ENCODE data around the gene ETS1.

Gene ETS1

GRCh38 chr11:128467610-128468041, 119.7 kb downstream of the ETS1 start:
- no peak for TF ChIP-seq USF1 (IDR thresholded peaks at IDR 0.05)

DNA sequence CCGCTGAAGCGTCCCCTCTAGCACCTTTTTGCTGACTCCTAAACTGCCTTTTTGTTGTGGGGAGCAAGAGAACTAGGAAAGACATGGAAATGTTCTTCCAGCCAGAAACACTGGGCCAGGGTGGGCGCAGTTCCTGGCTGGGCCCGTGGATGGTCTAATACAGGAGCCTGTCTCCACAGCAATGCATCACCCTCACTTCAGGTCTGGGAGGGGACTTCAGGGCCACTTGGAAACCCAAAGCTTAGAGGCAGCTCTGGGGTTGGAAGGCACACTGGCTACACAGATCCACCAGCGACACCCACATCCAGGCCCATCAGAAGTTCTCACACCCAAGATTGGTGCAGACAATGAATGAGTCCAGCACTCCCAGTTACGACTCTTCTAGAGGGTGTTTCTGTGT, 120.3 kb downstream of the ETS1 start:
- no peak for TF ChIP-seq TCF12 (IDR thresholded peaks at IDR 0.05; ENCODE audit: low read depth)
- TF ChIP-seq TEAD4 (IDR thresholded peaks at IDR 0.05), result no peak
- no peak for TF ChIP-seq USF1 (IDR thresholded peaks at IDR 0.05)
- no peak for TF ChIP-seq NFIC (IDR thresholded peaks at IDR 0.05)

- TF ChIP-seq TCF12 (IDR thresholded peaks at IDR 0.05; ENCODE audit: low read depth) (no peak), REST (IDR thresholded peaks at IDR 0.05; ENCODE audit: low read depth) (no peak), NFIC (IDR thresholded peaks at IDR 0.05) (no peak), EP300 (IDR thresholded peaks at IDR 0.05; ENCODE audit: borderline replicate concordance) (no peak), TEAD4 (IDR thresholded peaks at IDR 0.05) (no peak), USF1 (IDR thresholded peaks at IDR 0.05) (no peak)
- TF ChIP-seq, protein P1, sequence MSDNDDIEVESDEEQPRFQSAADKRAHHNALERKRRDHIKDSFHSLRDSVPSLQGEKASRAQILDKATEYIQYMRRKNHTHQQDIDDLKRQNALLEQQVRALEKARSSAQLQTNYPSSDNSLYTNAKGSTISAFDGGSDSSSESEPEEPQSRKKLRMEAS (IDR thresholded peaks at IDR 0.05), result no peak
Measured at GRCh38 chr11:128465946-128466705, 121.2 kb downstream of the ETS1 start.

DNA sequence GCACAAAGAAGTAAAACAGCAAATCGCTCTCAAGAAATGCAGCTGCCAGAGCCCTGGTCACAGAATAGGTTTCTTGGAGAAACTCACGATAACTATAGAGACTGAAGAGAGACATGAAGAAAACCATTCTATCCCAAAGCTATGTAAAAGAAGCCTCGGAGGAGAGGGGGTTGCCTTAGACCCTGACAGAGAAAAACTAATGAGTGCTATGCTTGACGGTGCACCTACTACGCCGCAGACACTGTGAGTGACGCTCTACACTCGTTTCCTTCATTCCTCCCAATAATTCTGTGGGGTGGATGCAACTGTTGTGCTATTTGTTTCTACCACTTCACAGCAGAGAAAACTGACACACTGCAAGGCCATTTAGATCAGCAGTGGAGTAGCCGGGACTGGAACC, 121.8 kb downstream of the ETS1 start:
- TF ChIP-seq CEBPB (IDR thresholded peaks at IDR 0.05), result no peak
- TF ChIP-seq, protein P1 (IDR thresholded peaks at IDR 0.05), result no peak
- no peak for TF ChIP-seq RAD21 (IDR thresholded peaks at IDR 0.05; ENCODE audit: low read depth)
- no peak for TF ChIP-seq ZBTB7A (IDR thresholded peaks at IDR 0.05; ENCODE audit: low read depth)
- no peak for TF ChIP-seq TCF12 (IDR thresholded peaks at IDR 0.05; ENCODE audit: low read depth)
- TF ChIP-seq YY1 (IDR thresholded peaks at IDR 0.05; ENCODE audit: low read depth), result no peak
- no peak for TF ChIP-seq CREB1 (IDR thresholded peaks at IDR 0.05; ENCODE audit: low read depth)
- TF ChIP-seq FOXM1 (IDR thresholded peaks at IDR 0.05; ENCODE audit: borderline replicate concordance, low read depth), result no peak
- TF ChIP-seq TAF1 (IDR thresholded peaks at IDR 0.05; ENCODE audit: low read depth), result no peak
- TF ChIP-seq REST (IDR thresholded peaks at IDR 0.05; ENCODE audit: low read depth), result no peak
- no peak for TF ChIP-seq NFIC (IDR thresholded peaks at IDR 0.05)
- no peak for TF ChIP-seq TEAD4 (IDR thresholded peaks at IDR 0.05)
- no peak for TF ChIP-seq EGR1 (IDR thresholded peaks at IDR 0.05)

DNA sequence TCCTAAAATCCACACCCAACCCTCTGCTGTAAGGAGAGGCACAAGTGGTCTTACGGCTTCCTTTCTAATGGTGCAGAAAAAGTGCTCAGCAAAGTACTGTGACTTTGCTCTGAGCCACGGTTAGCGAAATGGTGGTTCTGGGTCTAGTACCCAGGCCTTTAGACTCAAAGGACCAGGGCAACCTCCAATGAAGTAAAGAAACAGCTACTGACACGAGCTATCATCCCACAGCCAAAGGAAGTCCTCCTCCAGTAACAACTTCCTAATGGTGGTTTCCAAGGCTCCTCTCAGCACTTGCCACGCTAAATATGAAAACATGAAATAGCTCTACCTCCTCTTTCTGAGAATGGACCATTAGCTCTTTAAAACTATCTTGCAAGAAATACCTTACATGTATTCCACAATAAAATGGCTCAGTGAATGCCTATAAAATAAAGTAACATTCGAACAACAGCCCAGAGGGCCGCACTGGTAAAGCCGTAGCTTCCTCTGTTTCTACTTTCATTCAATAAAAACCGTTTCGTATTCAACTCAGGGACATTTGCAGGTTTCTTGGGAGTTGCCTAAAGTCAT, 122.4 kb downstream of the ETS1 start:
- TF ChIP-seq EGR1 (IDR thresholded peaks at IDR 0.05) (no peak), TEAD4 (IDR thresholded peaks at IDR 0.05) (no peak), CREB1 (IDR thresholded peaks at IDR 0.05; ENCODE audit: low read depth) (no peak), CEBPB (IDR thresholded peaks at IDR 0.05) (no peak), TCF12 (IDR thresholded peaks at IDR 0.05; ENCODE audit: low read depth) (no peak), YY1 (IDR thresholded peaks at IDR 0.05; ENCODE audit: low read depth) (no peak), NFIC (IDR thresholded peaks at IDR 0.05) (no peak)
- TF ChIP-seq, protein P1 (IDR thresholded peaks at IDR 0.05), result no peak

GRCh38 chr11:128463979-128464378, 123.4 kb downstream of the ETS1 start:
- TF ChIP-seq CREB1 (IDR thresholded peaks at IDR 0.05; ENCODE audit: low read depth), result no peak

Data from Ishikawa (cell line).